Mucosa of descending colon (tissue), 3 donors: ENCODE data around the gene SORBS1. TPM values are rescaled to one million over a fixed set of nuclear protein-coding genes. Genes with fewer than 3 reads are reported as not detected.
A peak's percentile ranks its signal among the peaks of the same experiment; 100 is the strongest.

Experiments used
- ATAC-seq: fragments of 200-7000 bp; cut with Tn5 transposase; one replicate; pipeline ENCODE4 v1.9.1; 2020; ENCODE audit warnings: mild to moderate bottlenecking, moderate library complexity
- DNase-seq, 3 donors: peaks; one replicate each; pipeline ENCODE4 v3.0.0-alpha.2; 2020
- H3K36me3 ChIP-seq: fragments of 200-600 bp; one replicate; pipeline ENCODE4 v1.8.0; 2021; ENCODE audit warnings: low read depth, mild to moderate bottlenecking
- H3K4me1 ChIP-seq: fragments of 200-600 bp; one replicate; pipeline ENCODE4 v1.8.0; 2021; ENCODE audit warnings: low read depth, mild to moderate bottlenecking
- H3K4me3 ChIP-seq: fragments of 200-600 bp; one replicate; pipeline ENCODE4 v1.8.0; 2021; ENCODE audit warnings: mild to moderate bottlenecking
- H3K9me3 ChIP-seq: fragments of 200-600 bp; one replicate; pipeline ENCODE4 v1.8.0; 2021; ENCODE audit warnings: mild to moderate bottlenecking
- CTCF ChIP-seq: fragments of 200-600 bp; IDR thresholded peaks from one replicate; pipeline ENCODE4 v1.8.0; 2022; ENCODE audit warnings: antibody characterized with exemption, mild to moderate bottlenecking
- intact Hi-C, 2 donors: fragments of 100-400 bp; cut with DNase I in 1 of 2; cut with micrococcal nuclease in 1 of 2; formaldehyde crosslinking; loops; one replicate each; pipeline versions ENCODE4 v1.11.0 to v1.11.1; 2022; cut with DNase I, micrococcal nuclease
- total RNA-seq, 3 donors: library from RNA; stranded (reverse); fragmentation: NEBNext Ultra II Directional in 2 of 3; extraction: Animal tissue kit (Norgen Biotek cat#: 25700) in 2 of 3; gene quantifications; one replicate each; pipeline versions ENCODE4 v1.2.1 to v1.2.4, GENCODE V29; 2021 to 2023
- donor health status: DM: no; HTN: no; CAD: no; lungs with moderate emphysema.
- donor health status: DM: no; HTN: no; CAD: no.
- donor health status: DM: no; HTN: yes; CAD: no.

SORBS1 gene
- total RNA-seq, 3 donors from 2014 or later, result 48.9 to 699 (median 99.3) TPM

GRCh38 chr10:95516774-95517373 lies 44.3 kb downstream of the SORBS1 start:
- intact Hi-C loops, result no loop called here
- no peak for ATAC-seq
- H3K36me3 ChIP-seq, result no peaks in the 10 kb centered on the region
- H3K4me1 ChIP-seq, result peaks cover 10% of the 10 kb centered on the region
- no peak for TF ChIP-seq CTCF
- no peak for DNase-seq
- no peak overlapping the region for H3K4me3 ChIP-seq
- no peaks in the 10 kb centered on the region for H3K9me3 ChIP-seq

GRCh38 chr10:95513941-95514392 lies 47.2 kb downstream of the SORBS1 start:
- intact Hi-C loops, result no loop called here

GRCh38 chr10:95513008-95513589 lies 48.1 kb downstream of the SORBS1 start:
- peaks cover 10% of the 10 kb centered on the region for H3K4me1 ChIP-seq
- intact Hi-C loops, result no loop called here
- H3K9me3 ChIP-seq, result no peaks in the 10 kb centered on the region
- ATAC-seq, result peak; percentile 74
- DNase-seq, result peak; percentile 63 to 73 (median 65)
- H3K4me3 ChIP-seq, result no peak overlapping the region
- no peaks in the 10 kb centered on the region for H3K36me3 ChIP-seq
- TF ChIP-seq CTCF, result no peak

More at GRCh38 chr10:95513941-95514392, 47.2 kb downstream of the SORBS1 start:
- no peaks in the 10 kb centered on the region for H3K36me3 ChIP-seq
- no peak overlapping the region for H3K4me3 ChIP-seq
- no peak for TF ChIP-seq CTCF
- peaks cover 10% of the 10 kb centered on the region for H3K4me1 ChIP-seq
- DNase-seq (no peak), ATAC-seq (peak; percentile 63)
- H3K9me3 ChIP-seq, result no peaks in the 10 kb centered on the region

GRCh38 chr10:95511314-95511713 lies 49.9 kb downstream of the SORBS1 start:
- H3K4me3 ChIP-seq, result no peak overlapping the region
- TF ChIP-seq CTCF, result no peak
- H3K36me3 ChIP-seq, result no peaks in the 10 kb centered on the region
- peaks cover 8% of the 10 kb centered on the region for H3K4me1 ChIP-seq
- intact Hi-C loops, result no loop called here
- H3K9me3 ChIP-seq, result no peaks in the 10 kb centered on the region
- no peak for DNase-seq
- ATAC-seq, result no peak

- Histone ChIP-seq H3K36me3 (no peaks in the 10 kb centered on the region), H3K4me3 (no peak overlapping the region), H3K4me1 (peaks cover 8% of the 10 kb centered on the region), H3K9me3 (no peaks in the 10 kb centered on the region)
- no peak for TF ChIP-seq CTCF
- DNase-seq, result no peak
- intact Hi-C loops, result no loop called here
- no peak for ATAC-seq
Measured at GRCh38 chr10:95509251-95509650, 51.9 kb downstream of the SORBS1 start.
